HG03135 (cell line): Measurements from ENCODE around the gene RASAL1.

Source experiments
- ATAC-seq: cut with Tn5 transposase; IDR thresholded peaks from one replicate; pipeline ENCODE4 v1.9.1; 2021; ENCODE audit warnings: mild to moderate bottlenecking, moderate library complexity; ENCODE audit not compliant: unreplicated experiment

Gene RASAL1

GRCh38 chr12:113099364-113099763, 36.2 kb downstream of the RASAL1 start:
- ATAC-seq: no peak

- peak; percentile 80 for ATAC-seq
Measured at GRCh38 chr12:113098441-113099028, 37.0 kb downstream of the RASAL1 start.

- ATAC-seq: no peak
Measured at GRCh38 chr12:113097716-113098440, 37.7 kb downstream of the RASAL1 start.

GRCh38 chr12:113096675-113097461, 38.7 kb downstream of the RASAL1 start:
- ATAC-seq: no peak

- ATAC-seq: no peak
Measured at GRCh38 chr12:113095405-113095804, 40.2 kb downstream of the RASAL1 start.

GRCh38 chr12:113094738-113095137, 40.8 kb downstream of the RASAL1 start:
- no peak for ATAC-seq

- no peak for ATAC-seq
Measured at GRCh38 chr12:113093409-113094101, 42.0 kb downstream of the RASAL1 start.

- ATAC-seq: no peak
Measured at GRCh38 chr12:113092607-113093408, 42.8 kb downstream of the RASAL1 start.

GRCh38 chr12:113091506-113091905, 44.1 kb downstream of the RASAL1 start:
- ATAC-seq: no peak

- no peak for ATAC-seq
Measured at GRCh38 chr12:113090740-113091139, 44.8 kb downstream of the RASAL1 start.

- no peak for ATAC-seq
Measured at GRCh38 chr12:113089839-113090238, 45.7 kb downstream of the RASAL1 start.

GRCh38 chr12:113088971-113089756, 46.4 kb downstream of the RASAL1 start:
- no peak for ATAC-seq

GRCh38 chr12:113088037-113088436, 47.5 kb downstream of the RASAL1 start:
- ATAC-seq: no peak

- ATAC-seq: no peak
Measured at GRCh38 chr12:113087193-113087592, 48.4 kb downstream of the RASAL1 start.

GRCh38 chr12:113086249-113087164, 49.1 kb downstream of the RASAL1 start:
- no peak for ATAC-seq

GRCh38 chr12:113083863-113084435, 51.6 kb downstream of the RASAL1 start:
- no peak for ATAC-seq

GRCh38 chr12:113082486-113083148, 52.9 kb downstream of the RASAL1 start:
- peak; percentile 72 for ATAC-seq

GRCh38 chr12:113081873-113082272, 53.7 kb downstream of the RASAL1 start:
- ATAC-seq: no peak
